NB4 (cell line): ENCODE data around the gene ARHGEF7.
"Not testable (repeated sequence)": the region's sequence is repeated elsewhere in the genome, so short reads cannot be mapped to it uniquely, and the experiment has no call there.

Experiments
- POLR2A ChIP-seq: IDR thresholded peaks from 2 replicates; pipeline ENCODE4 v1.6.1; 2011; ENCODE audit warnings: mild to moderate bottlenecking; ENCODE audit not compliant: insufficient read length; ENCODE audit errors: extremely low read depth
- TF ChIP-seq, protein P1 (sequence below): IDR thresholded peaks from one replicate; pipeline ENCODE4 v1.5.1; 2012; ENCODE audit warnings: low read depth, low read length
- TF ChIP-seq, protein P2 (sequence below): IDR thresholded peaks from 2 replicates; pipeline ENCODE4 v1.6.1; 2011; ENCODE audit warnings: low read depth, low read length

DNA sequence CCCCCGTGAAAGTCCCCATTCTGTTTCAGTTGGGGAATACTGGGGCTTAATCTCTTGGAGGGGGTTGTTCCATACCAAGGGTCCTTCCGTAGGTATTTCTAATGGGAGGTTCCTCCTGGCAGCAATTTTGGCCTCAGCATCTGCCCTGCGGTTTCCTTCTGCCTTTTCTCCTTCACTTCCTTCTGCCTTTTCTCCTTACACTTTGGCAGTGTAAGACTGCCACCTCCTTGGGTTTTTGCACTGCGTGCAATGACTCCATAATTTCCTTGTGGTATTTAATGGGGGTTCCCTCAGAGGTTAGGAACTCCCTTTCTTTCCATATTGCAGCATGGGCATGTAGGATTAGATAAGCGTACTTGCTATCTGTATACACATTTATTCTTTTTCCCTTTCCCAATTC, 78.1 kb downstream of the ARHGEF7 start:
- TF ChIP-seq POLR2A = not testable (repeated sequence)
- TF ChIP-seq, protein P1, sequence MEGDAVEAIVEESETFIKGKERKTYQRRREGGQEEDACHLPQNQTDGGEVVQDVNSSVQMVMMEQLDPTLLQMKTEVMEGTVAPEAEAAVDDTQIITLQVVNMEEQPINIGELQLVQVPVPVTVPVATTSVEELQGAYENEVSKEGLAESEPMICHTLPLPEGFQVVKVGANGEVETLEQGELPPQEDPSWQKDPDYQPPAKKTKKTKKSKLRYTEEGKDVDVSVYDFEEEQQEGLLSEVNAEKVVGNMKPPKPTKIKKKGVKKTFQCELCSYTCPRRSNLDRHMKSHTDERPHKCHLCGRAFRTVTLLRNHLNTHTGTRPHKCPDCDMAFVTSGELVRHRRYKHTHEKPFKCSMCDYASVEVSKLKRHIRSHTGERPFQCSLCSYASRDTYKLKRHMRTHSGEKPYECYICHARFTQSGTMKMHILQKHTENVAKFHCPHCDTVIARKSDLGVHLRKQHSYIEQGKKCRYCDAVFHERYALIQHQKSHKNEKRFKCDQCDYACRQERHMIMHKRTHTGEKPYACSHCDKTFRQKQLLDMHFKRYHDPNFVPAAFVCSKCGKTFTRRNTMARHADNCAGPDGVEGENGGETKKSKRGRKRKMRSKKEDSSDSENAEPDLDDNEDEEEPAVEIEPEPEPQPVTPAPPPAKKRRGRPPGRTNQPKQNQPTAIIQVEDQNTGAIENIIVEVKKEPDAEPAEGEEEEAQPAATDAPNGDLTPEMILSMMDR = not testable (repeated sequence)
- TF ChIP-seq, protein P2, sequence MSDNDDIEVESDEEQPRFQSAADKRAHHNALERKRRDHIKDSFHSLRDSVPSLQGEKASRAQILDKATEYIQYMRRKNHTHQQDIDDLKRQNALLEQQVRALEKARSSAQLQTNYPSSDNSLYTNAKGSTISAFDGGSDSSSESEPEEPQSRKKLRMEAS = not testable (repeated sequence)
